GM21423 (cell line): ENCODE data around the gene FAM111B.
A peak's percentile ranks its signal among the peaks of the same experiment; 100 is the strongest.

ENCODE experiments used
- ATAC-seq: cut with Tn5 transposase; IDR thresholded peaks from one replicate; pipeline ENCODE4 v1.9.1; 2021; ENCODE audit warnings: mild to moderate bottlenecking, moderate library complexity; ENCODE audit not compliant: unreplicated experiment

FAM111B gene

GRCh38 chr11:59151761-59152160, 44.7 kb downstream of the FAM111B start:
- peak; percentile 56 for ATAC-seq

DNA sequence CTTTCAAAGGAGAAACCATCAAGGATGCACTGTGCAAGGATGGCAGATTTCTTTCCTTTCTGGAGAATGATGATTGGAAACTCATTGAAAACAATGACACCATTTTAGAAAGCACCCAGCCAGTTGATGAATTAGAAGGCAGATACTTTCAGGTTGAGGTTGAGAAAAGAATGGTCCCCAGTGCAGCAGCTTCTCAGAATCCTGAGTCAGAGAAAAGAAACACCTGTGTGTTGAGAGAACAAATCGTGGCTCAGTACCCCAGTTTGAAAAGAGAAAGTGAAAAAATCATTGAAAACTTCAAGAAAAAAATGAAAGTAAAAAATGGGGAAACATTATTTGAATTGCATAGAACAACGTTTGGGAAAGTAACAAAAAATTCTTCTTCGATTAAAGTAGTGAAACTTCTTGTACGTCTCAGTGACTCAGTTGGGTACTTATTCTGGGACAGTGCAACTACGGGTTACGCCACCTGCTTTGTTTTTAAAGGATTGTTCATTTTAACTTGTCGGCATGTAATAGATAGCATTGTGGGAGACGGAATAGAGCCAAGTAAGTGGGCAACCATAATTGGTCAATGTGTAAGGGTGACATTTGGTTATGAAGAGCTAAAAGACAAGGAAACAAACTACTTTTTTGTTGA, 45.4 kb downstream of the FAM111B start:
- ATAC-seq = peak; percentile 69

DNA sequence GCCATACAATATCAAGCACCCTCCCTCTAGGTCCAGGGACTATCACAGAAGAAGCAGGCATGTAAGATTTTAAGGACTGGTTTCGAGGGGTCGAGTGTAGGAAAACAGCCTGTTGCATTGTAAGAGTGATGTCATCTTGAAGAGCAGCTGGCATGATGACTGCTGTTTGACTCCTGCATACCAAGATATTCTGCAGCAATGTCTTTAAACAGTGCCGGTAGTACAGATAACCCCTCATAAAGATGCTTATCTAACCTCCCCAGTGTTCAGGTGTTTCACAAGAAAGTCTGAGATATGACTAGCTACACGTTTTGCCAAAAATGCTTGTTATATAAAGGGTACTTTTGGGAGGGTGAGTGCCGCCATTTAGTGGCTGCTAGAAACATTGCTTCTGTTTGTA, 47.6 kb downstream of the FAM111B start:
- ATAC-seq = no peak

- ATAC-seq = no peak
These were observed 50.4 kb downstream of the FAM111B start for GRCh38 chr11:59157433-59157832.

DNA sequence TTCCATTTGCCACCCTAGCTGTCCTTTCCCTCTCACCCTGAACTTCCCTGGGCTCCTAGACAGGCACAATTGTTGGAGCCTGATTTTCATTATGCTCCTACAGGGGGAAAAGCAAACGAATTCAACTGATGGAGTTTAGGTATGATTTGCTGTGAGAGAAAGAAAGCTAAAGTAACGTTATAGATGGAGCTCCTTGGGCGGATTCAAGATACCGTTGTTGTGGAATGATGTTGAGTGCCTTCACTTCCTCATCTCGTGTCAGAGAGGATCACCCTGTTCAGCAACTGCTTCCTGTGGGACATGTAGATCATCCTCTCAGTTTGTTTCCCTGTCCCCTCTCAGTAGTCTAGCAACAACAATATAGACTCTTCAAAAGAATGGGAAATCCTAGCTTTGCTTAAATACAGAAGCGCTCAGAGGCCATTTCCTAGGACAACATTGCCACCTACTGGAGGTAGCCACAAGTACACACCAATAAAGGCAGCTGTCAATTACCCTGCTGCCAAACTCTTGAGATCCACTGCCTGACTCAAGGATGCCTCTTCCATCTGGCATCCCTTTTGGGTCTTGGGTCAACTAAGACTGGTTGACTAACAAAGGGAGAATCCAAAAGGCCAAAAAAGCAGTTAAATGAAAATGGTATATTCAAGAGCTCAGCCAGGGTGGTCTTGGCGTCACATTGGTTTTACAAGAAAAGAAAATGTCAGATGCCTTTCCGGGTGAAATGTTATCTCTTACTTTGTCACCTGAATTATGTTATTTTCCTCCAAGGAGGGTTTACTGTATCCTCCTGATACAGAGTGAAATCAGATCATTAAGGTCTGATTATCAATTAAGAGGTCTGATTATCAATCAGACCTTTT, 51.4 kb downstream of the FAM111B start:
- ATAC-seq = peak; percentile 86

GRCh38 chr11:59164028-59164427, 57.0 kb downstream of the FAM111B start:
- no peak for ATAC-seq

GRCh38 chr11:59171508-59172322, 64.7 kb downstream of the FAM111B start, which contains the start of gene DTX4:
DTX4 (plus strand) TSS chr11:59172132; CDS start chr11:59172596, 464 bp downstream.
- peak; percentile 67 for ATAC-seq

DNA sequence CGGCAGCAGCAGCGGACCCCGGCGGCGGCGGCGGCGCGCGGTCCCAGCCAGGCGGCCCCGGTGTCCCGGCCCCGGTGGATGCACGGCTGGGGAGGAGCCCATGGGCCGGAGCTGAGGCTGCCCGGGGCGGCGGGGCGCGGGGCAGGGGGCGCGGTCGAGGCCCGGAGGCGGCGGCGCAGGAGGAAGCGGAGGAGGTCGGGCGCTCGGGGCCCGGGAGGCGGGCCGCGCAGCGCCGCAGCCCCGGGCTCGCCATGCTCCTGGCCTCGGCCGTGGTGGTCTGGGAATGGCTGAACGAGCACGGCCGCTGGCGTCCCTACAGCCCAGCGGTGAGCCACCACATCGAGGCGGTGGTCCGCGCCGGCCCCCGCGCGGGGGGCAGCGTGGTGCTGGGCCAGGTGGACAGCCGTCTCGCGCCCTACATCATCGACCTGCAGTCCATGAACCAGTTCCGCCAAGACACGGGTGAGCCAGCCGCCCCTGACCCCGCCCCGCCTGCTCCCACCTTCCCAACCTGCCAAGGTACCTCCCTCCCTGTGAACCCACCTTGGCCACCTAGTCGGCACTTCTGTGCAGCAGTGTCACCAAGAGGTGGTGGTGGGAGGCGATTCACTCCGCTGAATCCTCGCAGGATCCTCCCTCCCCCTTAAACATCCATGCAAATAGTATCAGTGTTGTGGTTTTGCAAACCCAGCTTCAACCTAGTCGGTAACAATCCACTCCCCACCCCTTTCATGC, 65.5 kb downstream of the FAM111B start:
- peak; percentile 28 for ATAC-seq

GRCh38 chr11:59173080-59173963, 66.3 kb downstream of the FAM111B start:
- ATAC-seq = peak; percentile 4

DNA sequence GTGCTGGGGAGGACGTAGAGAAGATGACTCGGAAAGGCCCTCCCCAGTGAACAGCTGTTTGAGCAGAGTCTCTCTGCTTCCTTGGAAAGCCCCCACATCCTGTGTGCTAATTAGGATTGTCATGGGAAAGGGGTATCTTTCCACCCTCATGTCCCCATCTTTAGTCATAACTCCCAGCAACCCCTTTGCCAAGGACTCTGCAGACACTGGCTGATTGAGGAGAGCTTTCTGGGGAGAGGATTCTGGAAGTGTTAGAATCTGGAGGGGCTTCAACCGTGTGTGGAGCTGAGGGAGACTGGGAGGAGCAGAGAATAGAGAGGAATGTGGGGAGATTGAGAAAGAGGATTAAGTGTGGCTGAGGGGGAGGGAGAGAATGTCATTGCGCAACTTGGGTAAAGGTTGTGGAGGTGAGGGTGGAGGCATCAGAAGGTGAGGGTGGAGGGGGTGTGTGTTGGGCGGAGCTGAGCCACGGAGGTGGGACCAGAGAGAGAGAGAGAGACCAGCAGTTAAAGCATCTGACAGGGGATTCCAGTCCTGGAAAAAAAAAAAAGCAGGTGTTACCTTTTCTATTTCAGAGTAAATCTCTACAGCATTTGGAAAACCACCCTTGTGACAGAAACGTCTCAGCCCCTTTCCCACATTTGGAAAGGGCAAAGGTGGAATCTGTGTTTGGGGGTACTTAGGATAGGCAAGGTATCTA, 67.1 kb downstream of the FAM111B start:
- no peak for ATAC-seq

- no peak for ATAC-seq
These were observed 67.6 kb downstream of the FAM111B start for GRCh38 chr11:59174664-59175033.

- ATAC-seq = no peak
These were observed 68.1 kb downstream of the FAM111B start for GRCh38 chr11:59175091-59175501.

DNA sequence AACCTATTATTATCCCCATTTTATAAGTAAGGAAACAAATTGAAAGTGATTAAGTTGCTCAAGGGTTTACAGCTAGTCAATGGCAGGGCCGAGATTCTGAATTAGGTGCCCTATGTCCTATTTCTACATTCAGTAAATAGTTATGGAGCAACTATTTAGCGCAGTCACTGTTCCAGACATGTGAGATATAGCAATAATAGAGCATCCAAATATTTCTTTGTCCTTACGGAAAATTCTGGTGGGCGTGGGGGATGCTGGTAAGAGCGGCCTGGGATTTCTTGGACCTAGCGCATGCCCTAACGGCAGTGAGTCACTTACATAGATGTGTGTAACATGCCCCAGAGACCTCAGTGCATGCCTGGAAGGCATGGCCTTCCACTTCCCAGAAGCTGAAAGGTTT, 69.3 kb downstream of the FAM111B start:
- ATAC-seq = no peak
